NT2/D1 (cell line): Measurements from ENCODE around the gene SORBS1.

ENCODE experiments used
- DNase-seq: peaks from one replicate; pipeline ENCODE4 v3.0.0-alpha.2; 2011; ENCODE audit warnings: low read depth, low spot score
- H3K27me3 ChIP-seq: 2 replicates; pipeline ENCODE4 v1.6.0; 2011; ENCODE audit warnings: mild to moderate bottlenecking; ENCODE audit not compliant: insufficient read length, insufficient read depth
- H3K36me3 ChIP-seq: 2 replicates; pipeline ENCODE4 v1.6.1; 2011; ENCODE audit warnings: mild to moderate bottlenecking, low read length, mixed read lengths; ENCODE audit not compliant: insufficient read depth, insufficient read length
- H3K4me1 ChIP-seq: 2 replicates; pipeline ENCODE4 v1.5.1; 2011; ENCODE audit not compliant: insufficient read depth, insufficient read length
- H3K4me3 ChIP-seq: 2 replicates; pipeline ENCODE4 v1.5.1; 2011; ENCODE audit warnings: low read depth; ENCODE audit not compliant: insufficient read length
- H3K9ac ChIP-seq: 2 replicates; pipeline ENCODE4 v1.6.0; 2011; ENCODE audit warnings: low read depth; ENCODE audit not compliant: insufficient read length
- H3K9me3 ChIP-seq: 2 replicates; pipeline ENCODE4 v1.5.1; 2011; ENCODE audit warnings: mild to moderate bottlenecking, low read length; ENCODE audit not compliant: insufficient read depth
- SUZ12 ChIP-seq: IDR thresholded peaks from 2 replicates; pipeline ENCODE4 v1.6.1; 2011; ENCODE audit not compliant: insufficient read length, insufficient read depth; ENCODE audit errors: extremely low read depth
- YY1 ChIP-seq: IDR thresholded peaks from 2 replicates; pipeline ENCODE4 v1.6.1; 2011; ENCODE audit not compliant: insufficient read length, insufficient read depth
- ZNF274 ChIP-seq: IDR thresholded peaks from 2 replicates; pipeline ENCODE4 v1.6.1; 2011; ENCODE audit warnings: mild to moderate bottlenecking, low read depth, low read length

SORBS1 gene

DNA sequence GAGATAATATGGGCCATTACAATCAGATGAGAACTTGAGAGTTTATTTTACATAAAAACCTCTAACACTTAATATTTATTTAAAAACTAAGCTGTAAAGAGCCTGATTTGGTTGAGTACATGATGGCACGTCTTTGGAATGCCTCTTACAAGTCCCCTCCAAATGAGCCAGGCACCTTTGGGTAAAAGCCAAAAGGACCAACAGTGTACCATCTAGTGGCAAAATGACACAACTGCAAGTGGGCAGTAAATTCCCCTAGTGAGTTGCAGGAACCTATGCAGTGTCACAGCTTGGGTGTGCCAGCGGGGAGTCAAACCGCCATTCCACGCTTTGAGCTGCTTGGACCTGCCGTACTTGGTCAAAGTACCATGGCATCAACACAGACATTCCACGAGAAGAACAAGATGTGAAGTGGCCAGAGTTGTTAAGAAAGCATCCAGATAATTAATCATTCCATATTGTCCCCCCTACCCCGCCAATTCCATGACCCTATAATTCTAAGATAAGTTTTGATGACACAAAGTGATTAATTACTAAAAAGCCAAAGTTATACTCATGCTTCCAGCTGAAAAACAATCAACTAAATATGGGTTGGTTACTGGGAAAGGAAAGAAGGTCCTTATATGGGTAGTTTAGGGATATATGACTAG, 115.2 kb downstream of the SORBS1 start:
- Histone ChIP-seq H3K27me3 (no peaks in the 10 kb centered on the region), H3K9ac (no peak overlapping the region), H3K4me1 (no peaks in the 10 kb centered on the region), H3K36me3 (no peaks in the 10 kb centered on the region), H3K4me3 (no peak overlapping the region), H3K9me3 (no peaks in the 10 kb centered on the region)
- TF ChIP-seq YY1 (no peak), SUZ12 (no peak), ZNF274 (no peak)
- peak; percentile 38 for DNase-seq

DNA sequence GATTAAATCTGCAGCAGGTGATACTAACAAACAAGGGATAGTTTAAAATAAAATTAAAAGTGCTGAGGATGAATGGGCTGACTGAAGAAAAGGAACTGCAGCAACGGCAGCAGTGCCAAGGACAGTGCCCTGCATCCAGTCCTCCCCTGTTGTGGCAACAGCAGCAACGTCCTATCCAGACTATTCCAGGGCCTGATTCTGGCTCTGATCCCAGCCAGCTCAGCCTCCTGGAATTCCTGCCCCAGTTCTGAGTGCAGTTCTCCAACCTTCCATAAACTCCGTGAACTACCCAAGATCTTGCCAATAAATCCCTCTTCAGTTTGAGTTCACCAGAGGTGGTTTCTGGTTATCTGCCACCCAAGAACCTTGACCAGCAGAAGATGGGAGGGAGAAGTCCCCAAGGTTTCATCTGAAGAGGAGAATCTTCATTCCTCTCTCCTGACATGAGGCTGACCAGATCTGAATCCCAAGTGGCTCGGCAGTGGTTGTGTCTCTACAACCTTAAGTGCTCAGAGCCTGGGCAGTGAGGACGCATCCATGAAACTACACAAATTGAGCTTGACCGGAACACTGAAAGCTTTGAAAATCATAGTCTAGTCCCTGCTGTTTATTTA, 115.8 kb downstream of the SORBS1 start:
- no peak overlapping the region for H3K4me3 ChIP-seq
- DNase-seq = no peak
- TF ChIP-seq SUZ12 (no peak), ZNF274 (no peak), YY1 (no peak)
- H3K36me3 ChIP-seq = no peaks in the 10 kb centered on the region
- no peak overlapping the region for H3K9ac ChIP-seq
- H3K4me1 ChIP-seq = no peaks in the 10 kb centered on the region
- H3K9me3 ChIP-seq = no peaks in the 10 kb centered on the region
- H3K27me3 ChIP-seq = no peaks in the 10 kb centered on the region

DNA sequence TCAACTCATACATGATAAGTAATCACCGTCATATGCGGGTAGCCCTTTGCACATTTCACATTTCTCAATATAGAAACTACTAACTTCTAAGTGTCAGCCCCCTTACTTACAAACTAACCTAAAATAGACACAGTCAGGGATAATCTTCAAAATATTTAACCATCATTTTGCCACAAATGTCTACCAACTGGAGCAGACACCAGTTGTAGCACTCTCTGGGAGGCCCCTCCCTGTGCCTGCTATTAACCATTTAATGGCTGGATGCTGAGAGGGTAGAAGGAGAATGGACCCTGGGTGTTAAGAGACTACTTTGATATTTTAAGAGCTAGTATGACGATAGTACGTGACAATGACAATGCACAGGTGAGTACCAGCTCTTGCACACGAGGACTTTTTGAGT, 116.4 kb downstream of the SORBS1 start:
- H3K27me3 ChIP-seq = no peaks in the 10 kb centered on the region
- H3K9ac ChIP-seq = no peak overlapping the region
- no peaks in the 10 kb centered on the region for H3K9me3 ChIP-seq
- H3K36me3 ChIP-seq = no peaks in the 10 kb centered on the region
- no peak for DNase-seq
- TF ChIP-seq SUZ12 = no peak
- TF ChIP-seq YY1 = no peak
- no peak for TF ChIP-seq ZNF274
- H3K4me1 ChIP-seq = no peaks in the 10 kb centered on the region
- H3K4me3 ChIP-seq = no peak overlapping the region

DNA sequence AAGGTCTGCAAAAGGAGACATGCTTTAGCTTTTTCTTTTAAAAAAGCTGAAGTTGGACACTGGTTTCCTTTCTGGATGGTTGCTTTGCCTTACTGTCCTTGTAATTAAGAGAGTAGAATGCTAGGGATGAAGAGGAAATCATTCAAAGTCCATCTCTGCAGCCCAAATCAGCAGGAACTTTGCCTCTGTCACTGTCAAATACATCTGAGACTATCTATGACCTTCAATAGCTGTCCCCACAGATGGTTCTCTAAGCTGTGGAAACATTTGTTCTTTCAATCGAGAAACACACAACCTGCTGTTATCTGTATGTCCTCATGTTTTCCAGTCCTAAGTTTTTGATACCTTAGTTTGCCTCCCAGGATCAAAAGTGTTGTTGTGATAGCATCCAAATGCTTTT, 117.5 kb downstream of the SORBS1 start:
- no peak for DNase-seq
- H3K4me3 ChIP-seq = no peak overlapping the region
- no peaks in the 10 kb centered on the region for H3K9me3 ChIP-seq
- no peak overlapping the region for H3K9ac ChIP-seq
- no peaks in the 10 kb centered on the region for H3K27me3 ChIP-seq
- TF ChIP-seq ZNF274 = no peak
- no peak for TF ChIP-seq YY1
- no peak for TF ChIP-seq SUZ12
- peaks cover 3% of the 10 kb centered on the region for H3K4me1 ChIP-seq
- H3K36me3 ChIP-seq = no peaks in the 10 kb centered on the region

DNA sequence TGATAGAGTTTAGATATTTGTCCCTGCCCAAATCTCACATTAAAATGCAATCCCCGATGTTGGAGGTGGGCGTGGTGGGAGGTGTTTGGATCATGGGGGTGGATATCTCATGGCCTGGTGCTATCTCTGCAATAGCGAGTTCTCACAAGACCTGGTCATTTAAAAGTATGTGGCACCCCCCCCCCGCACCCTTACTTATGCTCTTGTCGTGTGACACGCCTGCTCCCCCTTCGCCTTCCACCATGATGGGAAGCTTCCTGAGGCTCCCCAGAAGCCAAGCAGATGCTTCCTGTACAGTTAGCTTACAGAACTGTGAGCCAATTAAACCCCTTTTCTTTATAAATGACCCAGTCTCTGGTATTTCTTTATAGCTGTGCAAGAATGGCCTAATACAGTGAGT, 118.8 kb downstream of the SORBS1 start:
- no peak overlapping the region for H3K4me3 ChIP-seq
- no peaks in the 10 kb centered on the region for H3K27me3 ChIP-seq
- no peak overlapping the region for H3K9ac ChIP-seq
- H3K4me1 ChIP-seq = peaks cover 3% of the 10 kb centered on the region
- H3K36me3 ChIP-seq = peaks cover 2% of the 10 kb centered on the region
- DNase-seq = no peak
- TF ChIP-seq YY1 = no peak
- TF ChIP-seq ZNF274 = no peak
- no peak for TF ChIP-seq SUZ12
- no peaks in the 10 kb centered on the region for H3K9me3 ChIP-seq

DNA sequence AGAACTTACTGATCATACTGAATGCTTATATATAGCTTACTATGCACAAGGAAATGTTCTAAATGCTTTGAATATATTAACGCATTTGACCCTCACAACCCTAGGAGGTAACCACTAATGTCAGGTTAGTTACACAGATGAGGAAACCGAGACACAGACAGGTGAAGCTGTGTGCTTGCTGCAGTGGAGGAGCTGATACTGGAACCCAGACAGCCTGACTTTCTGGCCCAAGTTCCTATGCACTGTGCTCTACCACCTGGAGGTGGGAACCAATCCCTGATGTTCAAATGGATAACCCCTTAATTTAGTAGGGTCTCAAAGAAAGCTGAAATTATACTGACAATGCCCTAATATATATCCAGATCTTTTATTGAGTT, 119.6 kb downstream of the SORBS1 start:
- Histone ChIP-seq H3K4me3 (no peak overlapping the region), H3K9ac (no peak overlapping the region), H3K27me3 (no peaks in the 10 kb centered on the region), H3K4me1 (peaks cover 3% of the 10 kb centered on the region), H3K36me3 (peaks cover 3% of the 10 kb centered on the region), H3K9me3 (no peaks in the 10 kb centered on the region)
- no peak for TF ChIP-seq ZNF274
- no peak for TF ChIP-seq SUZ12
- TF ChIP-seq YY1 = no peak
- no peak for DNase-seq

DNA sequence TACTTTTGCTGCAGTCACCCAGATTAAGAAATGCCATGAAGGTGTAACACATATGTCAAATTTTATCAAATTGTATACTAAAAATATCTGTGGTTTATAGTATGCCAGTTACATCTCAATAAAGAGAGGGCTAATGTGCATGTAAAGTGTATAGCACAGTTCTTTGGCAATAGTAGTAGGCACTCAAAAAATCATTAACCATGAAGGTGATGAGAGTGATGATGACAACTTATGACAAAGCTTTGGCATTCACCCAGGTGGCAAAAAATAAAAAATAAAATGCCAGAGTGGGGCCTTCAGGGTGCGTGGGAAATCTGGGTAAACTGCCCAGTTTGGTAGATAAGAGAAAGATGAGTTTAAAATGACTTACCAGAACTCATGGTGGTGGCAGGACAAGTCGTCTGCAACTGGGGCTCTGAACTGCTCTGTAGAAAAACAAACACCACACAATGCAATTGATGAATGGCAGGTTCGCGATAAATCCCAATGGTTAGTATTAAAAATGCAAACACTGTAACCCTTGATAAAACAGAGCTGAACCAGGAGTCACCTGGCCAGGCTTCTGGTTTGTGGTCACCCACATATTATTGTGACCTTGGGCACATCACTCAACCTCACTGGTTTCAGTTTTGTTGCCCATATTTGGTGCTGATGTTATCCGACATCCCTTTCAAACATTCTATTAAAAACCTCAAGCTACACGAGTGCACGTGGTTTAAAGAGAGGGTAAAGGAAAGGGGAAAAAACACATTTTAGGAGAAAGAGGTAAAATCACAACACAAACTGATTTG, 120.2 kb downstream of the SORBS1 start:
- H3K4me1 ChIP-seq = peaks cover 3% of the 10 kb centered on the region
- no peak for DNase-seq
- no peak overlapping the region for H3K9ac ChIP-seq

More for the DNA sequence above, 120.2 kb downstream of the SORBS1 start:
- Histone ChIP-seq H3K36me3 (peaks cover 3% of the 10 kb centered on the region), H3K4me3 (no peak overlapping the region), H3K27me3 (no peaks in the 10 kb centered on the region), H3K9me3 (no peaks in the 10 kb centered on the region)
- TF ChIP-seq ZNF274 (no peak), SUZ12 (no peak), YY1 (no peak)
